PFSK-1 (cell line): Measurements from ENCODE around the gene ENTPD8.

Source experiments
- FOXP2 ChIP-seq: optimal IDR thresholded peaks from 2 replicates; pipeline ENCODE3; 2011; ENCODE audit warnings: borderline replicate concordance, control low read depth, inconsistent platforms; ENCODE audit not compliant: insufficient read depth; ENCODE audit errors: extremely low read length, extremely low read depth
- POLR2AphosphoS5 ChIP-seq: IDR thresholded peaks from 2 replicates; pipeline ENCODE4 v1.6.1; 2012; ENCODE audit warnings: low read depth, mild to moderate bottlenecking, control low read depth, low read length, moderate library complexity
- REST ChIP-seq, 2 experiments: IDR thresholded peaks; 2 replicates each; pipeline versions ENCODE4 v1.6.1 to v1.8.0; 2011 to 2012; ENCODE audit warnings: low read depth in 2 of 2, low read length in 2 of 2, control low read depth in 1 of 2, inconsistent platforms in 1 of 2, mild to moderate bottlenecking in 1 of 2, moderate library complexity in 1 of 2; ENCODE audit not compliant: insufficient read depth in 1 of 2
- SIN3A ChIP-seq: IDR thresholded peaks from 2 replicates; pipeline ENCODE4 v1.6.1; 2012; ENCODE audit warnings: mild to moderate bottlenecking, low read length, moderate library complexity, borderline replicate concordance; ENCODE audit not compliant: insufficient read depth
- TAF1 ChIP-seq: IDR thresholded peaks from 2 replicates; pipeline ENCODE4 v1.6.1; 2012; ENCODE audit warnings: low read length, control low read depth, borderline replicate concordance; ENCODE audit not compliant: insufficient read depth

Gene ENTPD8

DNA sequence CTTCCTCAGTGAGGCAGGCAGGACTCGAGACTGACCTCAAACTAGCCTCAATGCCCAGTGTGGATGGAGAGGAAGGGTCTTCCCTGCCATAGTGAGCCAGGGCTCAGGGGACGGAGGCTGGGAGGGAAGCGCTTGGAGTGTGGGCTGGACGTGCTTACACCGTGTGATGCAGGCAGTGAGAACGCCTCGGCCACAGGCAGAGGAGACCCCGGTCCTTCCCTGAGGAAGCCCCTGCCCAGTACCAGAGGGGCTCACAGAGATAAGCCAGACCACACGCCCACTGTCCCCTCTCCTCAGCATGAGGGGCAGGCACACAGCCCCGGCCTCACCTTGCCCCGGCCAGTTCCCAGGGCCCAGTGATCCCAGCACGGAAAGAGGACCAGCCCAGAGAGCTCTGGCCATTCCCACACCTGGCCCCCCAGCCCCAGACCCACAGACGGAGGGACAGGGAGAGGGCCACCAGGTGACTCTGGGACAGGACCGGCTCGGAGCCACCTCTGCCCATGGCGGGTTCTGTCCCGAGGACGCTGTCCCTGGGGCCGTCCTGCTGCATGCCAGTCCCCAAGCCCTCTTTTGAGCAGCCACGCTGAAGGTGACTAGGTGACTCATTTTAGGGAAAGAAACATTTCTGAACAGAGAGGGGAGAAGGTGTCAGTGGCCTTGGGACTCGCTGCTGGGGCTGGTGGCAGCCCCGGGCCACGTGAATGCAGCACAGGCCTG, 24.0 kb upstream of the ENTPD8 start:
- TF ChIP-seq REST (IDR thresholded peaks at IDR 0.05; ENCODE audit: insufficient read depth in 1 of 2, low read depth in 2 of 2, low read length in 2 of 2) (no peak), FOXP2 (no peak), TAF1 (no peak)

- no peak for TF ChIP-seq TAF1
- TF ChIP-seq POLR2AphosphoS5: no peak
- TF ChIP-seq SIN3A: no peak
- TF ChIP-seq FOXP2: no peak
- no peak for TF ChIP-seq REST (IDR thresholded peaks at IDR 0.05; ENCODE audit: insufficient read depth in 1 of 2, low read depth in 2 of 2, low read length in 2 of 2)
Observed at GRCh38 chr9:137464291-137464999, 23.3 kb upstream of the ENTPD8 start.

DNA sequence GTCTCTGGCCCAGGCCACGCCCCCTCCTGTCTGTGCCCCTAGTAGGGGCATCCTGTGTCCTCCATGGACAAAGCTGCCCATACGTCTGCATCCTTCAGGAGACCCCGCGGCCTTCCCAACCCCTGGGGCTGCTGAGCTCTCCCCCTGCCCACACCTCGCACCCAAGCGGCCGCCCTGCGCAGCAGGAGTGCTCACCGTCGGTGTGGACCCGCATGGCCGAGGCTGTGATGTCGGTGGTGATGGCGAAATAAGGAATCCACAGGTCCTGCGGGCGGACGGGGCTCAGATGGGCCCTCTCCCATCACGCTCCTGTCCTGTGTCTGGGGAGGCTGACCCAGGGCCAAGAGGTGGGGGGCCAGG, 22.8 kb upstream of the ENTPD8 start:
- no peak for TF ChIP-seq FOXP2
- TF ChIP-seq SIN3A: no peak
- TF ChIP-seq POLR2AphosphoS5: no peak
- no peak for TF ChIP-seq REST (IDR thresholded peaks at IDR 0.05; ENCODE audit: insufficient read depth in 1 of 2, low read depth in 2 of 2, low read length in 2 of 2)
- TF ChIP-seq TAF1: no peak

DNA sequence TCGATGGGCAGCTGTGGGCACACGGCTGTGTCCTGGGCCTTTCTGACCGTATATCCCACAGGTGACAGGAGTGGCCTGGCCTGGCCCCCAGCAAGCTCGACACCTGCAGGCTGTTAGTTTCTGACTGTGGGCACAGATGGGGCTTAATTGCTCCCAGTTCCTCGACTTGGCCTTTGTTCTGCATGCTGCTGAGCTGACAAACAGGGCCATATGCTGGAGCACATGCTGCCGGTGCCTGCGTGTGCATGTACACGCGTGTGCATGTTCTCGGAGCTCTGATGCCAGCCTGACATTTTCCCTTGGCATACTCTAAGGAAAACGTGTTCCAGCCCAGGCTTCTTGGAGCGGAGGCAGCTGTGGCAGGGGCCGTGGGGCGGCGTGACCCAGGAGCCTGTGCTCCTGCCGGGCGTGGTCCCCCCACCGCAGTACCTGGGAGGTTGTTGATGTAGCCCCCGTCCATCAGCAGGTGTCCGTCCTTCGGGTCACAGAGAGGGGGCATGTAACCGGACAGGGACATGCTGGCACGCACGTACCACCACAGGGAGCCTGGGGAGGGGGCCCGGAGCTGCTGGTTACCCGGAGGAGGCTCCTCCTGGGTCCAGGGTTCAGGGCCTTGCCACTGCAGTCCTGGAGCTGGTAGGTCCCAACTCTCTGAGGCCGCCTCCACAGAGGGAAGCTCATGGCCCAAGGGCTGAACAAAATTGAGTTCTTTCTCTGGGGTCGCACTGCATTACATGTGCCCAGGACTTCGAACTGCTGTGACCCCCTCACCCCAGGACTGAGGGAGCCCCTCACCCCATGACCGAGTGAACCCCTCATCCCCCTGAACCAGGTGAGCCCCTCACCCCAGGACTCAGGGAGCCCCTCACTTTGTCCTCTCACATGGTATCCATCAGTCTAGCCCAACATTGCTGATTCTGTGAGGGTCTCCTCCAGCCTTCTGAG, 22.1 kb upstream of the ENTPD8 start:
- TF ChIP-seq TAF1 (no peak), POLR2AphosphoS5 (no peak), FOXP2 (no peak), SIN3A (no peak)

DNA sequence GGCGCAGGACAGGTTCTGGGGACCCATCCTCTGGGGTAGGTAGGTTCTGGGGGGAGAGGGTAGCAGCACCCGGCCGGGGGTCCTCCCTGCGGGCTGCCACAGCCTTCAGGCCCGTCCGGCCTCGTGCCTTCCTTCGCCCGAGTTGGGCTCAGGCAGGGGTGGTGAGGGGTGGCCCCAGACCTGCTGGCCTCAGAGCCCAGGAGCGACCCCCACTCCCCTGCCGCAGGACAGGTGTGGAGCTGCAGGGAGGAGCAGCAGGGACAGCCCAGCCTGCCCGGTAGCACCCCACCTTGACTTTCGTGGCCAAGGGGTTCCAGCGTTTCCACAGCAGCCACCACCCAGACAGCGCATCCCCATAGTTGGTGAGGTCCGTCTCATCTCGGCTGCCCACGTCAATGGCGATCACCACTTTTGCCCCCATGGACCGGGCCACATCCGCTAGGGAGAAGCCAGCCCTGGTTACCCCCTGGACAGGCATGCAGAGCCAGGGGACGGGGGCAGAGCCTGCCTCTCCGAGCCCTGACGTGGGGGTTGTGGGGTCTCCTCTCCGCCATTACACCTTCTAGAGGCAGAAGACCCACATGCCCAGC, 21.3 kb upstream of the ENTPD8 start:
- TF ChIP-seq TAF1 (no peak), REST (IDR thresholded peaks at IDR 0.05; ENCODE audit: insufficient read depth in 1 of 2, low read depth in 2 of 2, low read length in 2 of 2) (no peak), FOXP2 (no peak), SIN3A (no peak), POLR2AphosphoS5 (no peak)
